IMR-90 (cell line): ENCODE data around the gene EBF3. TPM values are rescaled to one million over a fixed set of nuclear protein-coding genes. Genes with fewer than 3 reads are reported as not detected.

Source experiments
- ATAC-seq: fragments of 200-7000 bp; cut with Tn5 transposase; 2 replicates; pipeline ENCODE4 v1.9.1; 2020; ENCODE audit warnings: low read depth, mild to moderate bottlenecking, moderate library complexity
- BruUV-seq: library from RNA; stranded (reverse); fragments of 400-500 nt; replicated peaks from 2 replicates; lab custom pipeline; 2021; lab: Mats Ljungman, UMichigan
- CTCF ChIA-PET: fragments of 300-600 bp; formaldehyde crosslinking; extraction: SDS; loops from one replicate; lab custom pipeline; 2021; ENCODE audit warnings: antibody characterized with exemption; lab: Yijun Ruan, JAX
- POLR2A ChIA-PET: fragments of 300-600 bp; sonication (Branson Sonifier 250); formaldehyde crosslinking; loops from one replicate; lab custom pipeline; 2022; ENCODE audit warnings: antibody characterized with exemption; ENCODE audit not compliant: unreplicated experiment; lab: Charles Lee
- DNase-seq: peaks from one replicate; pipeline ENCODE4 v3.0.0; 2013
- H2AFZ ChIP-seq: replicated peaks from 2 replicates; pipeline ENCODE3; 2013; ENCODE audit warnings: low read length, mild to moderate bottlenecking; ENCODE audit not compliant: poor library complexity
- H2AK5ac ChIP-seq: 2 replicates; pipeline ENCODE4 v1.6.1; 2013; ENCODE audit warnings: low read depth, low read length, inconsistent platforms
- H2AK9ac ChIP-seq: replicated peaks from 2 replicates; pipeline ENCODE3; 2013; ENCODE audit warnings: mild to moderate bottlenecking, low read depth, low read length, moderate library complexity; ENCODE audit not compliant: poor library complexity
- H2BK120ac ChIP-seq: 2 replicates; pipeline ENCODE4 v1.6.1; 2013; ENCODE audit warnings: low read depth, low read length, inconsistent platforms
- H2BK15ac ChIP-seq: 3 replicates; pipeline ENCODE4 v1.6.1; 2013; ENCODE audit warnings: low read depth, low read length, inconsistent platforms
- H2BK20ac ChIP-seq: 2 replicates; pipeline ENCODE4 v1.6.1; 2013; ENCODE audit warnings: low read depth, mild to moderate bottlenecking, inconsistent platforms, low read length, moderate library complexity
- H2BK5ac ChIP-seq: 2 replicates; pipeline ENCODE4 v1.6.1; 2013; ENCODE audit warnings: mild to moderate bottlenecking, low read depth, low read length, inconsistent platforms; ENCODE audit not compliant: poor library complexity, severe bottlenecking
- H3K14ac ChIP-seq: replicated peaks from 2 replicates; pipeline ENCODE4 v1.6.1; 2013; ENCODE audit warnings: low read depth, low read length, inconsistent platforms
- H3K18ac ChIP-seq: 2 replicates; pipeline ENCODE4 v1.6.1; 2013; ENCODE audit warnings: low read depth, low read length, control low read depth
- H3K23ac ChIP-seq: 2 replicates; pipeline ENCODE4 v1.6.1; 2013; ENCODE audit warnings: low read depth, low read length, inconsistent platforms
- H3K27ac ChIP-seq: 2 replicates; pipeline ENCODE4 v1.5.1; 2013; ENCODE audit warnings: mild to moderate bottlenecking, control low read depth, low read length; ENCODE audit not compliant: insufficient read depth
- H3K27me3 ChIP-seq: 2 replicates; pipeline ENCODE4 v1.6.1; 2013; ENCODE audit warnings: low read length; ENCODE audit not compliant: control insufficient read depth, insufficient read depth
- H3K36me3 ChIP-seq: 2 replicates; pipeline ENCODE4 v1.6.1; 2013; ENCODE audit warnings: low read length, mixed read lengths; ENCODE audit not compliant: control insufficient read depth, insufficient read depth
- H3K4ac ChIP-seq: 2 replicates; pipeline ENCODE4 v1.6.1; 2013; ENCODE audit warnings: low read depth, low read length, inconsistent platforms
- H3K4me1 ChIP-seq: 2 replicates; pipeline ENCODE4 v1.6.1; 2013; ENCODE audit warnings: low read length, mixed read lengths; ENCODE audit not compliant: control insufficient read depth, insufficient read depth
- H3K4me2 ChIP-seq: 2 replicates; pipeline ENCODE4 v1.6.1; 2013; ENCODE audit warnings: low read depth, mild to moderate bottlenecking, control low read depth, low read length, moderate library complexity
- H3K4me3 ChIP-seq: 2 replicates; pipeline ENCODE4 v1.5.1; 2013; ENCODE audit warnings: low read depth, mild to moderate bottlenecking, control low read depth, low read length, moderate library complexity; ENCODE audit not compliant: insufficient read depth
- H3K56ac ChIP-seq: 2 replicates; pipeline ENCODE4 v1.6.1; 2013; ENCODE audit warnings: low read length, inconsistent platforms; ENCODE audit not compliant: insufficient read depth; ENCODE audit errors: extremely low read depth
- H3K79me1 ChIP-seq, 2 experiments: 2 replicates each; pipeline ENCODE4 v1.6.1; 2013; ENCODE audit warnings: low read length in 2 of 2, inconsistent platforms in 1 of 2, low read depth in 1 of 2
- H3K9ac ChIP-seq: 2 replicates; pipeline ENCODE4 v1.6.1; 2013; ENCODE audit warnings: low read depth, low read length, control low read depth
- H3K9me1 ChIP-seq: 2 replicates; pipeline ENCODE4 v1.6.1; 2013; ENCODE audit warnings: low read length, inconsistent platforms; ENCODE audit not compliant: insufficient read depth
- H3K9me3 ChIP-seq: 2 replicates; pipeline ENCODE4 v1.6.1; 2013; ENCODE audit warnings: low read length; ENCODE audit not compliant: control insufficient read depth, insufficient read depth
- H4K20me1 ChIP-seq: 2 replicates; pipeline ENCODE4 v1.6.1; 2013; ENCODE audit warnings: low read length, inconsistent platforms; ENCODE audit not compliant: insufficient read depth
- H4K5ac ChIP-seq: 2 replicates; pipeline ENCODE4 v1.6.1; 2013; ENCODE audit warnings: mild to moderate bottlenecking, low read depth, low read length, control low read depth
- H4K8ac ChIP-seq, 2 experiments: 2 replicates each; pipeline ENCODE4 v1.6.1; 2013; ENCODE audit warnings: low read depth in 2 of 2, low read length in 2 of 2, control low read depth in 1 of 2, inconsistent platforms in 1 of 2
- H4K91ac ChIP-seq: 2 replicates; pipeline ENCODE4 v1.6.1; 2013; ENCODE audit warnings: low read depth, low read length, inconsistent platforms; ENCODE audit not compliant: insufficient read depth
- FOS ChIP-seq: fragments of 150-350 bp; IDR thresholded peaks from 2 replicates; pipeline ENCODE4 v1.6.1; 2016; ENCODE audit warnings: low read depth, low read length
- NFE2L2 ChIP-seq: fragments of 150-350 bp; IDR thresholded peaks from 2 replicates; pipeline ENCODE4 v1.6.1; 2016; ENCODE audit warnings: low read depth, mild to moderate bottlenecking, low read length
- POLR2A ChIP-seq: IDR thresholded peaks from 2 replicates; pipeline ENCODE4 v1.6.1; 2012; ENCODE audit warnings: mild to moderate bottlenecking, low read depth, low read length
- RAD21 ChIP-seq: IDR thresholded peaks from 2 replicates; pipeline ENCODE4 v1.6.1; 2012; ENCODE audit warnings: low read length, improper control_type of control experiment
- RCOR1 ChIP-seq: IDR thresholded peaks from 2 replicates; pipeline ENCODE4 v1.6.1; 2012; ENCODE audit warnings: mild to moderate bottlenecking, low read length, improper control_type of control experiment; ENCODE audit not compliant: insufficient replicate concordance
- SMC3 ChIP-seq: fragments of 150-350 bp; IDR thresholded peaks from 2 replicates; pipeline ENCODE4 v1.6.1; 2016; ENCODE audit warnings: low read depth, mild to moderate bottlenecking, antibody characterized with exemption, low read length, moderate library complexity
- WGBS, 2 experiments: methylation state at CpG; one replicate each; pipeline versions ENCODE4 v1.1.5 to v1.1.7; 2013; ENCODE audit warnings: missing lambda C conversion rate in 2 of 2; ENCODE audit not compliant: insufficient read length in 1 of 2; ENCODE audit errors: extremely low coverage in 2 of 2; 5-methylcytosine and 5-hydroxymethylcytosine counted together
- dilution Hi-C: fragments of 300-500 bp; cut with HindIII; formaldehyde crosslinking; loops from one replicate; pipeline ENCODE4 v1.14.3; 2018; ENCODE audit warnings: low sequenced_read_pairs; ENCODE audit not compliant: unreplicated experiment
- in situ Hi-C: fragments of 300-500 bp; cut with MboI; formaldehyde crosslinking; loops from 3 replicates; pipeline ENCODE4 v1.14.3; 2019; ENCODE audit warnings: low sequenced_read_pairs, inconsistent platforms, mixed read lengths
- intact Hi-C: fragments of 100-400 bp; cut with micrococcal nuclease; formaldehyde crosslinking; loops from 2 replicates; pipeline ENCODE4 v1.10.0; 2022
- polyA plus RNA-seq, 3 experiments: library from polyadenylated mRNA; depleted of rRNA; stranded (reverse); fragments of >200 nt; gene quantifications; 2 replicates each; pipeline ENCODE4 v1.2.3, GENCODE V29; 2012; ENCODE audit warnings: low replicate concordance in 1 of 3
- total RNA-seq: library from RNA; depleted of rRNA; stranded (reverse); fragments of >200 nt; gene quantifications from 2 replicates; pipeline ENCODE4 v1.2.3, GENCODE V29; 2012
- TF ChIP-seq, protein P1 (sequence below): fragments of 150-350 bp; IDR thresholded peaks from 2 replicates; pipeline ENCODE4 v1.6.1; 2016; ENCODE audit warnings: low read depth, mild to moderate bottlenecking, low read length, moderate library complexity, borderline replicate concordance

The EBF3 gene
- total and polyA plus RNA-seq, 2 of the 4 experiments (the other 2 are of a cell fraction), result 0.36 to 0.70 TPM

DNA sequence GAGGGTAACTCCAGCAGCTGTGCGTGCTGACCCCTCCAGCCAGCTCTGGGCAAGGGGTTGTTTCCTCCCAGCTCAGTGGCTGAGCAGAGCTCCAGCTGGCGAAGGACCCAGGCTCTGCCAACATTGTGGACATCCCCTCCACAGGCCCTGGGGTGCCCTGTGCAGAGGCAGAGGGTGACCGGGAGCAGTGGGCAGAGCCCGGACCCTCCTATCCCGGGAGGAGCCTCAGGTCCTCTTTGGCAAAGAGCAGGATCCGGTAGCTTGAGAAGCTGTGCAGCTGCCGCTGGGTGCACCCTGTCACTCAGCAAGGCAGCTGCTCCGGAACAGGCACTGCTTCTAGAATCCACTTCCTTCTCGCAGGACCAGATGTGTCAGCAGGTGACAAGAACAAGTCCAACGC is 175.9 kb downstream of the EBF3 start:
- H3K14ac ChIP-seq, result no peak overlapping the region
- in situ Hi-C loops (no loop called here), intact Hi-C loops (no loop called here), dilution Hi-C loops (no loop called here)
- H3K79me1 ChIP-seq, result no peaks in the 10 kb centered on the region
- no peak overlapping the region for H3K18ac ChIP-seq
- H4K8ac ChIP-seq, result no peak overlapping the region
- H3K9me3 ChIP-seq, result peaks cover 29% of the 10 kb centered on the region
- no peak overlapping the region for H3K4me2 ChIP-seq
- H3K36me3 ChIP-seq, result no peaks in the 10 kb centered on the region
- no peaks in the 10 kb centered on the region for H3K27me3 ChIP-seq
- H2AK5ac ChIP-seq, result no peak overlapping the region
- no peak overlapping the region for H3K4ac ChIP-seq
- H4K5ac ChIP-seq, result no peak overlapping the region
- H2AK9ac ChIP-seq, result no peak overlapping the region
- ATAC-seq, result no peak
- H3K9ac ChIP-seq, result no peak overlapping the region
- H4K91ac ChIP-seq, result no peak overlapping the region
- H3K27ac ChIP-seq, result no peak overlapping the region
- no peak overlapping the region for H2BK120ac ChIP-seq
- WGBS, 2 experiments, result 63% methylated on average over 3 of the region's 10 CpGs; no CpG with 5 or more reads in 1 of the 2 experiments
- no peak overlapping the region for H3K4me3 ChIP-seq
- H2BK5ac ChIP-seq, result no peak overlapping the region
- DNase-seq, result no peak
- no peak overlapping the region for H3K23ac ChIP-seq
- H3K4me1 ChIP-seq, result no peaks in the 10 kb centered on the region
- CTCF ChIA-PET, result no interaction called here
- no peak overlapping the region for H3K56ac ChIP-seq
- POLR2A ChIA-PET, result no interaction called here
- BruUV-seq, result no TSS peak
- no peak overlapping the region for H2BK20ac ChIP-seq
- H2AFZ ChIP-seq, result no peak overlapping the region
- no peak for TF ChIP-seq NFE2L2
- TF ChIP-seq POLR2A, result no peak
- no peak for TF ChIP-seq RAD21
- no peak for TF ChIP-seq FOS
- TF ChIP-seq SMC3, result no peak
- TF ChIP-seq, protein P1, sequence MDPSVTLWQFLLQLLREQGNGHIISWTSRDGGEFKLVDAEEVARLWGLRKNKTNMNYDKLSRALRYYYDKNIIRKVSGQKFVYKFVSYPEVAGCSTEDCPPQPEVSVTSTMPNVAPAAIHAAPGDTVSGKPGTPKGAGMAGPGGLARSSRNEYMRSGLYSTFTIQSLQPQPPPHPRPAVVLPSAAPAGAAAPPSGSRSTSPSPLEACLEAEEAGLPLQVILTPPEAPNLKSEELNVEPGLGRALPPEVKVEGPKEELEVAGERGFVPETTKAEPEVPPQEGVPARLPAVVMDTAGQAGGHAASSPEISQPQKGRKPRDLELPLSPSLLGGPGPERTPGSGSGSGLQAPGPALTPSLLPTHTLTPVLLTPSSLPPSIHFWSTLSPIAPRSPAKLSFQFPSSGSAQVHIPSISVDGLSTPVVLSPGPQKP, result no peak
- TF ChIP-seq RCOR1, result no peak
- no peaks in the 10 kb centered on the region for H3K9me1 ChIP-seq
- H4K20me1 ChIP-seq, result no peaks in the 10 kb centered on the region
- H2BK15ac ChIP-seq, result no peak overlapping the region
